Pancreas (tissue), 10 donors: ENCODE data around the gene CLASRP. TPM values are rescaled to one million over a fixed set of nuclear protein-coding genes. Genes with fewer than 3 reads are reported as not detected.
A peak's percentile ranks its signal among the peaks of the same experiment; 100 is the strongest.

ENCODE experiments used
- ATAC-seq, 4 donors: fragments of 200-7000 bp; cut with Tn5 transposase; one replicate each; pipeline versions ENCODE4 v1.8.0 to v1.9.1; 2020; ENCODE audit warnings: mild to moderate bottlenecking in 4 of 4, moderate library complexity in 4 of 4
- DNase-seq, 6 donors: peaks; one replicate each; pipeline ENCODE4 v3.0.0-alpha.2; 2020
- FAIRE-seq: peaks from 2 replicates; lab custom pipeline; 2012; peaks lifted over from hg19 to GRCh38; lab: Jason Lieb, UNC
- H3K27ac ChIP-seq, 4 donors: fragments of 200-600 bp; sonication (generic); 1 replicate in 3 of 4; 2 replicates in 1 of 4; pipeline versions ENCODE4 v1.5.0 to v1.8.0; 2020
- H3K27me3 ChIP-seq, 4 donors: fragments of 200-600 bp; one replicate each; pipeline ENCODE4 v1.8.0; 2021
- H3K36me3 ChIP-seq, 3 donors: fragments of 200-600 bp; sonication (generic) in 1 of 3; one replicate each; pipeline versions ENCODE4 v1.5.0 to v1.8.0; 2020 to 2021
- H3K4me1 ChIP-seq, 3 donors: fragments of 200-600 bp; one replicate each; pipeline ENCODE4 v1.8.0; 2021
- H3K4me3 ChIP-seq, 4 donors: fragments of 200-600 bp; sonication (generic) in 2 of 4; one replicate each; pipeline versions ENCODE4 v1.5.0 to v1.8.0; 2020 to 2021
- H3K9me3 ChIP-seq, 4 donors: fragments of 200-600 bp; one replicate each; pipeline ENCODE4 v1.8.0; 2021
- CTCF ChIP-seq, 4 donors: fragments of 200-600 bp; sonication (generic) in 3 of 4; IDR thresholded peaks; one replicate each; pipeline versions ENCODE4 v1.5.0 to v1.8.0; 2021; ENCODE audit warnings: antibody characterized with exemption in 4 of 4
- WGBS, 2 donors: extraction: QIAGEN DNeasy Blood & Tissue Kit; methylation state at CpG; one replicate each; pipeline ENCODE4 v1.1.7; 2013; 5-methylcytosine and 5-hydroxymethylcytosine counted together
- intact Hi-C, 3 donors: fragments of 100-400 bp; cut with DNase I; formaldehyde crosslinking; loops; one replicate each; pipeline versions ENCODE4 v1.11.1 to v1.14.2; 2022
- polyA plus RNA-seq, 2 donors: library from polyadenylated mRNA; stranded (reverse); fragments of 200-250 nt; gene quantifications; one replicate each; pipeline ENCODE4 v1.2.3, GENCODE V29; 2013
- total RNA-seq, 6 donors: library from RNA; stranded (reverse); fragmentation: NEBNext Ultra II Directional in 4 of 6; extraction: Animal tissue kit (Norgen Biotek cat#: 25700) in 4 of 6; gene quantifications; one replicate each; pipeline versions ENCODE4 v1.2.1 to v1.2.4, GENCODE V29; 2021 to 2023
- donor health status: healthy with polysubstance abuse.
- donor health status: DM: no; HTN: no; CAD: no; lungs with moderate emphysema.
- donor health status: DM: no; HTN: no; CAD: no.
- donor health status: control.
- donor health status: control.
- donor health status: Bipolar disorder and iron deficiency.
- donor health status: DM: yes; HTN: yes; CAD: no.
- donor health status: DM: no; HTN: no; CAD: no.
- donor health status: DM: no; HTN: no; CAD: no.
- donor health status: DM: yes; HTN: yes; CAD: no.

CLASRP gene
- total and polyA plus RNA-seq, 8 donors = 34.8 to 244 (median 51.9) TPM

DNA sequence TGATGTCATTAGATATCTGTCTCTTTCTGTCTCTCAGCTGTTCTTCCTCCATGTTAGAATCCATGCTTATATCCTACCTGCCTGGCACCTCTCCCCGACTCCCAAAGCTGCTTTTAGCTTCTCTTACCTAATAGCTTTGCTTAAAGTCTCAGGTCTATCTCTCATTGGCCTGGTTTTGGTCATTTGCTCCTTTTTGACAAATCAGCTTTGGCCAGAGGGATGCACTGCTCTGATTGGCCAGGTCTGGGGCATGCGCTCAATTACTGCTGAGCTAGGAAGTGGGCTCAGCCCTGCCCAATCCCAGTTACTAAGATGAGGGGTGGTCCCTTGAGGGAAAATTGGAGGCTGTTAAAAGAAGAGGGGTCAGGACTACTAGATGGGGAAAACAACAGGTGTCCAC, 11.5 kb upstream of the CLASRP start:
- ATAC-seq = no peak
- Histone ChIP-seq H3K4me3 (no peak overlapping the region), H3K27ac (no peak overlapping the region), H3K27me3 (no peaks in the 10 kb centered on the region), H3K36me3 (peaks cover 0 to 5% (median 0%) of the 10 kb centered on the region in 3 donors), H3K9me3 (no peaks in the 10 kb centered on the region), H3K4me1 (no peaks in the 10 kb centered on the region)
- intact Hi-C loops = no loop called here
- FAIRE-seq = no peak
- 91 to 95% methylated on average over 2 of the region's 2 CpGs for WGBS, 2 donors
- no peak for TF ChIP-seq CTCF (IDR thresholded peaks at IDR 0.05)
- DNase-seq = no peak

DNA sequence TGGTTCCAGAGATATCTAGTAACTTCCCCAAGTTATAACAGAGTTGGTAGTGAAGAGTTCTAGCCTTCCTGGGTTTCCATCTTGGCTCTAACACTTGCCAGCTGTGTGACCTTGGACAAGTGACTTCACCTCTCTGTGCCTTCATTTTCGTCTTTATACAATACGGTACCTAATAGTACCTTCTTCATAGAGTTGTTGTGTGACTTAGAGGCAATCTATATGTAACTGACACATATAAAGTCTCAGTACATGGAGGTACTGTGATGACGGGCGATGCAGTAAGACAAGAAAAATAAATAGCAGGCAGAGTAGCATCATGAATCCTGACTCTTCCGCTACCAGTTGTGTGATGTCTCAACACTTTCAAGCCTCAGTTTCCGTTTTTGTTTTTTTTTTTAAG, 8.0 kb upstream of the CLASRP start:
- Histone ChIP-seq H3K4me1 (no peaks in the 10 kb centered on the region), H3K27me3 (no peaks in the 10 kb centered on the region), H3K4me3 (no peak overlapping the region), H3K9me3 (no peaks in the 10 kb centered on the region), H3K27ac (no peak overlapping the region), H3K36me3 (peaks cover 0 to 19% (median 0%) of the 10 kb centered on the region in 3 donors)
- TF ChIP-seq CTCF (IDR thresholded peaks at IDR 0.05) = no peak
- ATAC-seq (no peak), FAIRE-seq (no peak), DNase-seq (no peak)
- WGBS, 2 donors = 85 to 89% methylated on average over 6 of the region's 6 CpGs
- intact Hi-C loops = no loop called here

DNA sequence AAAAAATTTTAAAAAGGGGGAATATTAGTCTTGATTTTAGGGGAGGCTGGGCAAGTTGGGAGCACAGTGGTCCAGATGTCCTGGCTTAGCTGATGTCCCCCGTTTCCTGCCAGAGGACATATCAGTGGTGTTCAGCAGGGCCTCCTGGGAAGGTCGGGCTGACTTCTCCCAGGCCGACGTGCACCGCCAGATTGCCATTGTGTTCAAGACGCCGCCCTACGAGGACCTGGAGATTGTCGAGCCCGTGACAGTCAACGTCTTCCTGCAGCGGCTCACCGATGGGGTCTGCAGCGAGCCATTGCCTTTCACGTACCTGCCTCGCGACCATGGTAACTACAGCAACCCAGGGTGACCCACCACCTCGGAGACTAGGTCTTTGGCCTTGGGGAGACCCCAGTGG, 6.4 kb upstream of the CLASRP start:
- no peak for TF ChIP-seq CTCF (IDR thresholded peaks at IDR 0.05)
- ATAC-seq (no peak), FAIRE-seq (no peak), DNase-seq (no peak)
- intact Hi-C loops = no loop called here
- peaks cover 0 to 19% (median 0%) of the 10 kb centered on the region in 3 donors for H3K36me3 ChIP-seq
- no peaks in the 10 kb centered on the region for H3K27me3 ChIP-seq
- 85 to 91% methylated on average over 18 of the region's 18 CpGs for WGBS, 2 donors
- H3K9me3 ChIP-seq = no peaks in the 10 kb centered on the region
- H3K27ac ChIP-seq = no peak overlapping the region
- H3K4me1 ChIP-seq = no peaks in the 10 kb centered on the region
- H3K4me3 ChIP-seq = no peak overlapping the region

DNA sequence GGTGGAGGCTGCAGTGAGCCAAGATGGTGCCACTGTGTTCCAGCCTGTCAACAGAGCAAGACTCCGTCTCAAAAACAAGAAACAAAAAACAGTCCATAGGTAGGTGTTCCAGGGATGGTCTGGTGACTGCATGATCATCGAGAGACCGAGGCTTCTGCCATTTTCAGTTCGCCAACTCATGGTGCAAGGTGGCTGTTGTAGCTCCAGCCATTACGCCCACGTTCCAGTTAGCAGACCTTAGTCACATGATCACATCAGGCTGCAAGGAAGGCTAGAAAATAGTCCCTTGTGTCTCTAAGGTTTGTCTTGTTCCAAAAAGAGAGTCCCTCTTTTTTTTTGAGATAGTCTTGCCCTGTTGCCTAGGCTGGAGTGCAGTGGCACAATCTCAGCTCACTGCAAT, 3.1 kb upstream of the CLASRP start:
- WGBS, 2 donors = 98 to 99% methylated on average over 6 of the region's 6 CpGs
- FAIRE-seq = no peak
- H3K36me3 ChIP-seq = peaks cover 0 to 23% (median 0%) of the 10 kb centered on the region in 3 donors
- no peaks in the 10 kb centered on the region for H3K27me3 ChIP-seq
- no peak overlapping the region for H3K4me3 ChIP-seq
- no peaks in the 10 kb centered on the region for H3K9me3 ChIP-seq
- no peak overlapping the region for H3K27ac ChIP-seq
- H3K4me1 ChIP-seq = peaks cover 10 to 13% (median 11%) of the 10 kb centered on the region in 3 donors
- no peak for ATAC-seq
- no peak for DNase-seq
- intact Hi-C loops = no loop called here
- TF ChIP-seq CTCF (IDR thresholded peaks at IDR 0.05) = no peak

DNA sequence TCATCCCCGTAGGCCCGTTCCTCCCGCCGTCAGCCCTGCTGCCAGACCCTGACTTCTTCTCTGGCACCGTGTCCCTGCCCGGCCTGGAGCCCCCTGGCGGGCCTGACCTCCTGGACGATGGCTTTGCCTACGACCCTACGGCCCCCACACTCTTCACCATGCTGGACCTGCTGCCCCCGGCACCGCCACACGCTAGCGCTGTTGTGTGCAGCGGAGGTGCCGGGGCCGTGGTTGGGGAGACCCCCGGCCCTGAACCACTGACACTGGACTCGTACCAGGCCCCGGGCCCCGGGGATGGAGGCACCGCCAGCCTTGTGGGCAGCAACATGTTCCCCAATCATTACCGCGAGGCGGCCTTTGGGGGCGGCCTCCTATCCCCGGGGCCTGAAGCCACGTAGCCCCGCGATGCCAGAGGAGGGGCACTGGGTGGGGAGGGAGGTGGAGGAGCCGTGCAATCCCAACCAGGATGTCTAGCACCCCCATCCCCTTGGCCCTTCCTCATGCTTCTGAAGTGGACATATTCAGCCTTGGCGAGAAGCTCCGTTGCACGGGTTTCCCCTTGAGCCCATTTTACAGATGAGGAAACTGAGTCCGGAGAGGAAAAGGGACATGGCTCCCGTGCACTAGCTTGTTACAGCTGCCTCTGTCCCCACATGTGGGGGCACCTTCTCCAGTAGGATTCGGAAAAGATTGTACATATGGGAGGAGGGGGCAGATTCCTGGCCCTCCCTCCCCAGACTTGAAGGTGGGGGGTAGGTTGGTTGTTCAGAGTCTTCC, 1.3 kb upstream of the CLASRP start:
- peaks cover 11 to 16% (median 14%) of the 10 kb centered on the region in 3 donors for H3K4me1 ChIP-seq
- no peak overlapping the region for H3K4me3 ChIP-seq
- H3K27ac ChIP-seq = no peak overlapping the region
- DNase-seq (peak in 1 of 6 donors; percentile 45), ATAC-seq (no peak), FAIRE-seq (no peak)
- peaks cover 0 to 32% (median 0%) of the 10 kb centered on the region in 3 donors for H3K36me3 ChIP-seq
- WGBS, 2 donors = 91 to 92% methylated on average over 37 of the region's 37 CpGs
- TF ChIP-seq CTCF (IDR thresholded peaks at IDR 0.05) = no peak
- no peaks in the 10 kb centered on the region for H3K9me3 ChIP-seq
- intact Hi-C loops = no loop called here
- no peaks in the 10 kb centered on the region for H3K27me3 ChIP-seq
